DMS114 treated with DMSO at 0.1 percent for 48 hours (cell line): ENCODE data around the gene NEK10.
A peak's percentile ranks its signal among the peaks of the same experiment; 100 is the strongest.

Source experiments
- DNase-seq: peaks from one replicate; lab custom pipeline; 2025; ENCODE audit not compliant: unreplicated experiment; lab: John Stamatoyannopoulos, UW

Gene NEK10

GRCh38 chr3:27176256-27176655 is 192.9 kb downstream of the NEK10 start:
- DNase-seq: no peak

DNA sequence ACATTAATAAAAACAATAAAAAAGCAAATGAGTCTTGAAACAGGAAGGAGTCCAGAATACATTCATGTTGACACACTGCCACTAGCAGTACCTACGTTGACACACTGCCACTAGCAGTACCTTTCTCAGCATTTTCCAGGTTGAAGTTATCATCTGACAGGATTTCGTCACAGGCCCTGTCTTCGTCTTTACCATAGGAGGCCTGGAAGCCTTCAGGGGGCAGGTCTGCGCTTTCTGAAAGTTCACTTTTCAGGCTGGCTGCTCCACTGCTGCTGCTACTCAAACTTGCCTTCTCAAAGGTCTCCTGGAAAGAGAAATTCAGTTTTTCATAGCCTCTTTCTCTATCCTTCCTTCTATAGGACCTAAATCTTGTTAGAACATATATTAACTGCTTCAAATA is 194.7 kb downstream of the NEK10 start:
- no peak for DNase-seq

- no peak for DNase-seq
Observed at GRCh38 chr3:27171113-27171512, 198.1 kb downstream of the NEK10 start.

DNA sequence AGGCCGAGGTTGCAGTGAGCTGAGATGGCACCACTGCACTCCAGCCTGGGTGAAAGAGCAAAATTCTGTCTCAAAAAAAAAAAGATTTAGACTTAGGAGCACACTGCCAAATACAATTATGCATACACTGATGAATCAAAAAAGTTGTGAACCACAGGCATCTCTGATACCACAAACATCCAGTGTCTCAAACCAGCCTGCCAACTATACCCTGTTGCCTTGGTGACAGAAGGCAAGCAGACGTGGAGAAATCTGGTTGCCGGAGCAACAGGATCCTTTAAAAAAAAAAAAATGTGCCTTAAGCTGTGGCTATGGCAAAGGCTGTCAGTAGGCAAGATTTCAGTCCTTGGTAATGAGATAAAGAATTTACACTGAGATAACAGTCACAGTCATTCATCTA is 202.3 kb downstream of the NEK10 start:
- no peak for DNase-seq

- DNase-seq: no peak
Observed at GRCh38 chr3:27165321-27165721, 203.9 kb downstream of the NEK10 start.

DNA sequence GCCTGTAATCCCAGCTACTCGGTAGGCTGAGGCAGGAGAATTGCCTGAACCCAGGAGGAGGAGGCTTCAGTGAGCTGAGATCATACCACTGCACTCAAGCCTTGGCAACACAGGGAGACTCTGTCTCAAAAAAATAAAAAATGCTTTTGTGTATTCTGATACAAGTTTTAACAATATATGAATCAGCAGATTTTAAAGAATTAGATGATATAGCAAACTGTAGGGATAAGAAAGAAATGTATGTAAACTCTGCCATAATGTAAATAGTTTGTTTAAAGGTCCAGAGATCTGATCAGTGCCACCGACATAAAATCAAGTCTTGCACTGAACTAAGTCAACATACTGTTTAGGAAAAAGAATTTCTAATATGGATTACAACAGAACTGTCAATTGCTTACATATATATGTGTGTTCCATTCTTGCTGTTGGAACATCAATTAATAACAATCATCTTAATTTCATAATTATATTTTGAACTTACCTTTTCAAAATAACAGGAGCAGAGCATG is 208.3 kb downstream of the NEK10 start:
- no peak for DNase-seq

DNA sequence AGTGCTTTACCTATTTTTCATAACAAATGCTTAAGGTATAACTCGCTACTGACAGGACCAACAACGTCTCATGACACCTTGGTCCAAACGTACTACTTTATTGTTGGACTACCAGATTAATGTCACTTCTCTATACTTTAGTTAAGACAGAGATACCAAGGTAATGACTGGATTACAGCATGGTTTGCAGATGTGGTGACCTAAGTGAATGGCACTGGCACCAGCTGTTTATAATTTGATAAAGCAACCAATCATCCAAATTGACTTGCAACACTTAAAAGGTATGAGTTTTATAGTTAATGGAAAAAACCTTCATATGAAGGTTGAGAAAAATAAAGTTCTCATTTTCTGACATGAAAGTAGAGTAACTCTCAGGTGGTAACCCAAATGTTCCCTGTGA is 209.0 kb downstream of the NEK10 start:
- DNase-seq: no peak

- no peak for DNase-seq
Observed at GRCh38 chr3:27147215-27147614, 222.0 kb downstream of the NEK10 start.

- DNase-seq: no peak
Observed at GRCh38 chr3:27146786-27147185, 222.4 kb downstream of the NEK10 start.

GRCh38 chr3:27145719-27146118 is 223.5 kb downstream of the NEK10 start:
- DNase-seq: no peak

DNA sequence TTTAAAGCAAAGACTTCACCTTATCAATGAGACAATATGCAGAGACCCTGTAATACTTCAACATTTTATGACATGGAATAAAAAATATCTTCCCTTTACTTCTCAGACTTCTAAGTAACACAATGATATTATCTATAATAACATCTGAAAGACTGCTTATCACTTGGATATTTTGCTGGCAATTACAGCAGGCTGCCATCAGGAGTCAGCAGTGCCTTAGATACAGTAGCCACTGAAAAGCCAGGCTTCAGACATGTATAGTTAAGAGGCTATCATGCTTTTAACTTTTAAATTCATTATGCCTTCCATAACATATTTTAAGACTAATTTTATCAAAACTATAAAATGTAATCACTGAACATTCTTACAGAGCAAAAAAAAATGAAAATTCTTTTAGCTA is 227.5 kb downstream of the NEK10 start:
- no peak for DNase-seq

- no peak for DNase-seq
Observed at GRCh38 chr3:27138562-27138961, 230.6 kb downstream of the NEK10 start.

- no peak for DNase-seq
Observed at GRCh38 chr3:27138005-27138404, 231.2 kb downstream of the NEK10 start.

GRCh38 chr3:27134171-27134796 is 234.9 kb downstream of the NEK10 start:
- peak; percentile 49 for DNase-seq

GRCh38 chr3:27133060-27133459 is 236.1 kb downstream of the NEK10 start:
- no peak for DNase-seq

DNA sequence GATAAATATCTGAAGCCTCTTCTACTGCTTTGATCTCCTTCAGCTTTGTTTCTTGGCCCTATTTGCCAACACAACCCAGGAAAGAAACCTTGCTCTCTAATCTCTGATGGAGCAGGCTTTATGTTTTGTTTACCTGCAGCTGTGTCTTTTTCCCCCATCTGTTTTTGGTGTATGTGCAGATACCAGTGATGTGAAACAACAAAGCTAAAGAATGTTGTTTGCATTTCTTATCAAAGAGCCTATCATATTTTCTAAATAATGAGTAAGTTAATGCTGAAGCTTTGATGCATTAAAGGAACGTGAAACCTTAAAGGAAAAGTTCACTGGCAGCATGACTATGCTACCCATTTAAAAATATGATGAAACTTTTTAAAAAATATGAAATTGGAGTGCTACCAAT is 238.4 kb downstream of the NEK10 start:
- no peak for DNase-seq

- no peak for DNase-seq
Observed at GRCh38 chr3:27127879-27128278, 241.3 kb downstream of the NEK10 start.

DNA sequence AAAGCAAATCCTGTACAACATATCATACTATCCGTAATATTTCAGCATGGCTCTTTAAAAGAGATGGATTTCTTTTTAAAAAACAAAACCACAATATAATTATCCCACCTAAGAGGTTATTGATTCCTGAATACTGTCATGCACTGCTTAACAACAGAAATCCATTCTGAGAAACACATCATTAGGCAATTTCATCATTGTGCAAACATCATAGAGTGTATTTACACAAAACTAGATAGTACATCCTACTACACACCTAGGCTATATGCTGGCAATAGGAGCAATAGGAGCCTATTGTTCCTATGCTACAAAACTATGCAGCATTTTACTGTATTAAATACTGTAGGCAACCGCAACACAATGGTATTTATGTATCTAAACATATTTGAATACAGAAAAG is 242.0 kb downstream of the NEK10 start:
- no peak for DNase-seq

GRCh38 chr3:27125821-27126501 is 243.2 kb downstream of the NEK10 start:
- DNase-seq: no peak

GRCh38 chr3:27119639-27120038 is 249.5 kb downstream of the NEK10 start:
- no peak for DNase-seq

- DNase-seq: no peak
Observed at GRCh38 chr3:27115352-27115751, 253.8 kb downstream of the NEK10 start.

DNA sequence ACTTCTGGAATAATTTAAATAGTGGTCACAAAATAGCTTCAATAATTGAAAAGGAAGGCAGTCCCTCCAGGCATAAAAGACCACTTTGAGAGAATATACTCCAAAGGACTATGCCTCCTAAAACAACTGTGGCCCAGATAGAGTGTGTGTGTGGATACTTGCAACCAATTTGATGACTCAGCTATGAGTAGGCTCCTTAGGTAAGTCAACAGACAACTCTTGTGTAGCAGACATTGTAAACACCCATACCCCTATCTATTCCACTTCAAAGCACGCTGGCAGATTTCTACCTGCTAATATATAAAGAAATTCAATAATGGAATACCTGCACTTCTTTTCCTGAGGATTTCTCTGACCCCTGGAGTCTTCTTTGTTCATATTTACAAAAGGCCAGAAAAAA is 254.5 kb downstream of the NEK10 start:
- no peak for DNase-seq

DNA sequence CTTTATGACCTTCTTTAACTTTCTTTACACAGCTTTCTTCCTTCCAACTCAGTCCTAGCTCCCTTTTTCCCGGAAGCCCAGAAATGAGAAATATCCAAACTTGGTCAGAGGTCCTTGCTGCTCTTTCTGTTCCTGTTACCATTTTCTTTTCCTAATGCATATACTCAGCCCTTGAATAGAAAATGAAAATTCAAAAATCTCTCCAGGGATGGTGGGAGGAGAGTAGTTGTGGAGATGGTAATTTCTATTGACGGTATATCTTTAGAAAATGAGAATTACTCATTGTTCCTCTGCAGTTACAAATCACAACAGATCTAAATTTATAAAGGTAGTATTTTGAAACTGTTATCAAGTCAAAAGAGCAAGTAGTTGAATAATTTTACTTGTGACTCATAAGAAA is 255.1 kb downstream of the NEK10 start:
- no peak for DNase-seq
